ENCODE data around the gene LHFPL6. TPM values are rescaled to one million over a fixed set of nuclear protein-coding genes. Genes with fewer than 3 reads are reported as not detected.

The LHFPL6 gene
- polyA plus RNA-seq, 3 donors = 0.14 to 0.59 (median 0.46) TPM

- H3K9ac ChIP-seq (ENCODE audit: insufficient read depth, low read length, poor library complexity, severe bottlenecking) = no peak overlapping the region
- H4K20me1 ChIP-seq (ENCODE audit: insufficient read depth, low read length) = no peaks in the 10 kb centered on the region
- WGBS (ENCODE audit: insufficient coverage) = no CpG with 5 or more reads among the region's 5 CpGs
- no peak overlapping the region for H3K4me2 ChIP-seq (replicated peaks; ENCODE audit: extremely low read depth, low read length, poor library complexity, severe bottlenecking)
- intact Hi-C loops (cut with micrococcal nuclease) = no loop called here
- no peak overlapping the region for H3K4me3 Mint-ChIP-seq
- H3K27me3 ChIP-seq (ENCODE audit: control insufficient read depth in 2 of 2, insufficient read depth in 2 of 2, low read length in 2 of 2) = no peaks in the 10 kb centered on the region
- H3K27ac ChIP-seq (ENCODE audit: low read depth in 1 of 2, low read length in 2 of 2) = no peak overlapping the region
- H3K4me3 ChIP-seq (replicated peaks in 1 of 3; ENCODE audit: low read depth in 2 of 3, low read length in 3 of 3) = no peak overlapping the region
- H3K36me3 ChIP-seq (replicated peaks in 1 of 2; ENCODE audit: control insufficient read depth in 1 of 2, insufficient read depth in 2 of 2, low read length in 2 of 2) = no peaks in the 10 kb centered on the region
- no peaks in the 10 kb centered on the region for H3K9me3 Mint-ChIP-seq
- TF ChIP-seq CTCF (IDR thresholded peaks at IDR 0.05) = no peak
- no peaks in the 10 kb centered on the region for H3K79me2 ChIP-seq (ENCODE audit: insufficient read depth, low read length)
- no peak overlapping the region for H3K27ac Mint-ChIP-seq
- no peak overlapping the region for H2AFZ ChIP-seq (ENCODE audit: insufficient read depth, low read depth, low read length, poor library complexity, severe bottlenecking)
- H3K27me3 Mint-ChIP-seq (ENCODE audit: low read depth in 3 of 3) = peaks cover 0 to 1% (median 0%) of the 10 kb centered on the region in 3 donors
- H3K36me3 Mint-ChIP-seq = no peaks in the 10 kb centered on the region
- peaks cover 36% of the 10 kb centered on the region for H3K4me1 Mint-ChIP-seq
- peaks cover 38 to 40% of the 10 kb centered on the region in 2 donors for H3K4me1 ChIP-seq (ENCODE audit: control insufficient read depth in 1 of 2, insufficient read depth in 2 of 2, low read length in 2 of 2)
- no peaks in the 10 kb centered on the region for H3K9me3 ChIP-seq (replicated peaks in 1 of 2; ENCODE audit: control insufficient read depth in 1 of 2, insufficient read depth in 1 of 2, low read length in 2 of 2)
- DNase-seq = no peak
Measured at GRCh38 chr13:39407786-39408185, 195.2 kb downstream of the LHFPL6 start.

- Mint-ChIP-seq H3K27me3 (ENCODE audit: low read depth in 3 of 3) (peaks cover 0 to 1% (median 0%) of the 10 kb centered on the region in 3 donors), H3K9me3 (no peaks in the 10 kb centered on the region), H3K36me3 (no peaks in the 10 kb centered on the region), H3K4me3 (no peak overlapping the region), H3K27ac (no peak overlapping the region), H3K4me1 (peaks cover 35% of the 10 kb centered on the region)
- intact Hi-C loops (cut with micrococcal nuclease) = no loop called here
- H4K20me1 ChIP-seq (ENCODE audit: insufficient read depth, low read length) = no peaks in the 10 kb centered on the region
- no peak overlapping the region for H3K4me2 ChIP-seq (replicated peaks; ENCODE audit: extremely low read depth, low read length, poor library complexity, severe bottlenecking)
- no peaks in the 10 kb centered on the region for H3K9me3 ChIP-seq (replicated peaks in 1 of 2; ENCODE audit: control insufficient read depth in 1 of 2, insufficient read depth in 1 of 2, low read length in 2 of 2)
- no peak overlapping the region for H3K27ac ChIP-seq (ENCODE audit: low read depth in 1 of 2, low read length in 2 of 2)
- H3K4me1 ChIP-seq (ENCODE audit: control insufficient read depth in 1 of 2, insufficient read depth in 2 of 2, low read length in 2 of 2) = peaks cover 39 to 40% of the 10 kb centered on the region in 2 donors
- H3K4me3 ChIP-seq (replicated peaks in 1 of 3; ENCODE audit: low read depth in 2 of 3, low read length in 3 of 3) = no peak overlapping the region
- no peak overlapping the region for H2AFZ ChIP-seq (ENCODE audit: insufficient read depth, low read depth, low read length, poor library complexity, severe bottlenecking)
- no peak for DNase-seq
- no peak overlapping the region for H3K9ac ChIP-seq (ENCODE audit: insufficient read depth, low read length, poor library complexity, severe bottlenecking)
- H3K27me3 ChIP-seq (ENCODE audit: control insufficient read depth in 2 of 2, insufficient read depth in 2 of 2, low read length in 2 of 2) = no peaks in the 10 kb centered on the region
- no peak for TF ChIP-seq CTCF (IDR thresholded peaks at IDR 0.05)
- no peaks in the 10 kb centered on the region for H3K79me2 ChIP-seq (ENCODE audit: insufficient read depth, low read length)
- H3K36me3 ChIP-seq (replicated peaks in 1 of 2; ENCODE audit: control insufficient read depth in 1 of 2, insufficient read depth in 2 of 2, low read length in 2 of 2) = no peaks in the 10 kb centered on the region
Measured at GRCh38 chr13:39407138-39407537, 195.9 kb downstream of the LHFPL6 start.

All from CD14-positive monocyte (primary cell).